Prostate gland (tissue), 2 donors: Measurements from ENCODE around the gene TDRD9.

Source experiments
- CTCF ChIP-seq, 4 experiments: fragments of 200-600 bp in 2 of 4; fragments of 450-650 bp in 2 of 4; sonication (generic) in 2 of 4; IDR thresholded peaks; 1 replicate in 3 of 4; 2 replicates in 1 of 4; pipeline ENCODE4 v1.5.1; 2016 to 2019; ENCODE audit warnings: antibody characterized with exemption in 4 of 4, mild to moderate bottlenecking in 2 of 4, moderate library complexity in 2 of 4
- POLR2A ChIP-seq: fragments of 450-650 bp; IDR thresholded peaks from one replicate; pipeline ENCODE4 v1.6.1; 2016; ENCODE audit warnings: antibody characterized with exemption, mild to moderate bottlenecking
- POLR2AphosphoS5 ChIP-seq: sonication (generic); formaldehyde crosslinking; IDR thresholded peaks from one replicate; pipeline ENCODE4 v1.6.1; 2017; ENCODE audit warnings: antibody characterized with exemption

DNA sequence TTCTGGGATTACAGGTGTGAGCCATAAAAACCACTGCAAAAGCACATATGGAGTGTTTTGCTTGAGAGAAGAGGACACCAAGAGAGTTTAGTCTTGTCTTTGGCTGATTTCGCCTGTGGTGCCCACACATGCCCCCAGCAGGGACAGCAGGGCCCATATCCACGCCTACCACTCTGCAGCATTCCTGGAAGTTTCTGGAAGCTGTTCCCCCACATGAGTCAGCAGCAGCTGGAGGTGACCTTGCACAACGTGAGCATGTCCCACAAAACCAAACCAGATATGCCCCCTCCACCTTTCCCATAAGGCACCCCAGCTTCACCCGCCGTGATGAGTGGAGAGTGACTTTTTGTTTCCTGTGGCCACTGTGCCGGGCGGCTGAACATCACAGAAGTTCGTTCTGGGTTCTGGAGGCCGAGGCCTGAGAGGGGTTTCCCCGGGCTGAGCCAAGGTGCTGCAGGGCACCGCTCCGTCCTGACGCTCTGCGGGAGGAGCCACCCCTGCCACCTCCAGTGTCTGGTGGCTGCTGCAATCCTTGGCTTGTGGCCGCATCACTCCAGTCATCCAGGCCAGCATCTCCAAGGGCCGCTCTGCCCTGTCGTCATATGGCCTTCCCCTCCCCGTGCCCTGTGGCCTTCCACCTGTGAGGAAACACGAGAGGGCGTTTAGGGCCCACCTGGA is 162.0 kb downstream of the TDRD9 start:
- TF ChIP-seq CTCF (IDR thresholded peaks at IDR 0.05) (no peak), POLR2A (no peak), POLR2AphosphoS5 (no peak)
